MM.1S (cell line): ENCODE measurements around the gene LONRF2.

ENCODE experiments used
- CTCF ChIP-seq: fragments of 300-600 bp; sonication (generic); IDR thresholded peaks from 2 replicates; pipeline ENCODE4 v1.5.1; 2016; ENCODE audit warnings: antibody characterized with exemption, low read length, mixed read lengths
- EZH2 ChIP-seq: fragments of 300-600 bp; sonication (generic); optimal IDR thresholded peaks from 2 replicates; pipeline ENCODE3; 2017; ENCODE audit warnings: low read depth, mild to moderate bottlenecking, antibody characterized with exemption, low read length, mixed read lengths

DNA sequence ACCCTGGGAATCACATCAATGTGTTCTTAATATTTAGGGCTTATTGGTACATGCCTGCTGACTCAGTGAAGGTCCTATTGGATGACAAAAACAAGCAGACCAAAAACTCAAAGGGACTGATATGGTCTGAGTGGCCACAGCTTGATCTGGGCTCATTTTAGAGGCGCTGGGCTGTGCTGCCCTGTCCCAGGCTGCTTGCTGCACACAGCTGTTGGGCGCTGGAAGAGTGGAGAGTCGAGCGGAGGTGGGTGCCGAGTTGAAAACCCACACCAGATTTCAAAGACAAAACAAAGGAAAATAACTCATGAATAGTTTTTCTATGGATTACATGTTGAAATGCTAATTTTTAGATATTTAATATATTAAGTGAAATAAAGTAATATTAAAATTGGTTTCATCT is 68.5 kb downstream of the LONRF2 start:
- TF ChIP-seq CTCF (no peak), EZH2 (no peak)
